Measurements from ENCODE around the gene YTHDF1.

YTHDF1 gene

DNA sequence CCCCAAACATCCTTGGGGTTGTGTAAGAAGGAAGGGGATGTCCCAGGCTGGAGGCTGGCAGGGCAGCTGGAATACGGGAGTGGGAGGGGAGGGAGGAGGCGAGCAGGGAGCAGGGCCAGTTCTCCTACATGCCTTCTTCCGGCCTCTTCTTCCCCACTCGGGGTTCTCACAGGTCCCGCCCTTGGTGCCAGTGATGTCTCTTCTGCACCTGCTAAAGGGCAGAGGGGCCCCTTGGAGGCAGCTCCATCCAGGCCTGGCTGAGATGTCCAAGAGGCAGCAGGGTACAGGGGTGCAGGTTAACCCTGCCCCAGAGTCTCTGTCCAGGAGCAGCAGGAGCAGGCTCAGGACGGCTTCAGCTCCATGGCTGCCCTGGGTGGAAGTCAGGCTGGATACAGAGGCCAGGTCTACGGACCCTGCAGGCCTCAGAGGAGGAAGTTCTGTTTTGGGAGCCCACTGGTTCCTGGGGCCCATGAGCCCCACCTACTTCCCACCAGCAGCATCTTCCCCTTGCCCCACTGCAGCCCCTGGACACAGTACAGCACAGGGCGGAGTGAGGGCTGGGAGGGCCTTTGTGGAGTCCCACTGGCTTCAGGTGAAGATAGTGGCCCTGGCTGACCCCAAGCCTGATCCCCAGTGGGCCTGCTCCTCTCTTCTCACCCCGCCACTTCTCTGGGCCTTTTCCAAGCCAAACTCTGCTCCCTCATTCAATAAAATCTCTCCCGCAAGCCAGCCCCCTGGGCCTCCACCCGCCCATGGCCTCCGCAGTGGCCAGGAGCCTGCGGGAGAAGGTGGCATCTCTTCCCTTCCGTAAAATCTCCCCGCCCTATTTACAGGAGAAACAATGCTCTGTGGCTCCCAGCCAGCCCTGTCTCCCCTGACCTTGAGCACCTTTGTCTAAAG is 60.4 kb downstream of the YTHDF1 start:
- DNase-seq = no peak

DNA sequence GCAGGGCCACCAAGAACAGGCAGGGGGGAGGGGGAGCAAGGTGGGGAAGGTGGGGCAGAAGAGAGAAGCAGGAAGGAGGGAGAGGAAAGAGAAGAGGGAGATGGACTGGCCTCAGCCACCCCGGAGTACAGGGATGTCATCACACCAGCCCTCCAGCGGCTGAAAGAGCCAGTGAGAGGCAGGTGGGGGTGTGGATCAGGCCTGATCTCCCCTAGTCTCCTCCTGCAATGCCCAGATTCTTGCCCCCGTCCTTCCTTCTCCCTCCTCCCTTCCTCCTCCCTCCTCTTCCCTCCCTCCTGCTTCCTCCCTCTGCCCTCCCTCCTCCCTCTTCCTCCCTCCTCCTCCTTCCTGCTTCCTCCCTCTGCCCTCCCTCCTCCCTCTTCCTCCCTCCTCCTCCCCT is 61.5 kb downstream of the YTHDF1 start:
- no peak for DNase-seq

DNA sequence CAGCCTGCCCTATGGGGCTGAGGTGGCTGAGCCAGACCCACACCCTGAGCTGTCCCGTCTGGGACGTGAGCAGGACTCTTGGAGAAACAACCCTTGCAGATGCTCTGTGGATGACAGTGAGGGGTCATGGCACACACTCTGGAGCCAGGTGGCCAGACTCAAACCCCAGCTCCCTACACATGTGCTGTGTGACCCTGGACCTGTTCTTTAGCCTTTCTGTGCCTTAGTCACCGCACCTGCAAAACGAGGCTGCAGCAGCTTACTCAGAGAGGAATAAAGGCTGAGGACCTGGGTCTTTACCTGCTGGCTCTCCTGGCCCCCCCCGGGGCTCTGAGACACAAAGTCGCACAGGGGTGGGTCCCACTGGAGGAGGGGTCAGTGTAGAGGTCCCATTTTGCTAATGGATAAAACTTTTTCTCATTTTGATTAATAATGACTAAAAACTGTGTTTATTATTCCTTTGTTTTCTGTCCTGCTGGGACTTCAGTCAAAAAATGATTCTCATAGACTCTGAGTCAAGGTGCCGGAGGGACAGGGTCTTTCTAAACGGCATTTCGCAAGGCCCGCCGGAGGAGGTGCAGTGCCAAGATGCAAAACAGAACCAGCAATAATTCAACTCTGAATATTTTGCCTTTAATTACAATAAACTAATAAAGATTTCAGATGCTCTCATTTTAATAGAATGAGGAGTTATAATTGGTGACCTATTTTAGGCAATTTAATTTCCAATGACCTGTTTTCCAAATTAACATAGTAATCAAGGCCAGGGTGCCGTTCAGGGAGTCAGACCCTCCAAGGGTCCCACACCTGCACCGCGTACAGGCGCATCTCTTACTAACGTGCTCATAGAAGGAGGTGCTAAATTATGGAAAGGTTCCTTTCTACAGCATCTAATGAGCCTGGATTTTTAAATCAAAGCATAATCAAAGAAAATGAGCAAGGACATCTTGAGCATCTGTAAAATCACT is 62.4 kb downstream of the YTHDF1 start:
- no peak for DNase-seq

DNA sequence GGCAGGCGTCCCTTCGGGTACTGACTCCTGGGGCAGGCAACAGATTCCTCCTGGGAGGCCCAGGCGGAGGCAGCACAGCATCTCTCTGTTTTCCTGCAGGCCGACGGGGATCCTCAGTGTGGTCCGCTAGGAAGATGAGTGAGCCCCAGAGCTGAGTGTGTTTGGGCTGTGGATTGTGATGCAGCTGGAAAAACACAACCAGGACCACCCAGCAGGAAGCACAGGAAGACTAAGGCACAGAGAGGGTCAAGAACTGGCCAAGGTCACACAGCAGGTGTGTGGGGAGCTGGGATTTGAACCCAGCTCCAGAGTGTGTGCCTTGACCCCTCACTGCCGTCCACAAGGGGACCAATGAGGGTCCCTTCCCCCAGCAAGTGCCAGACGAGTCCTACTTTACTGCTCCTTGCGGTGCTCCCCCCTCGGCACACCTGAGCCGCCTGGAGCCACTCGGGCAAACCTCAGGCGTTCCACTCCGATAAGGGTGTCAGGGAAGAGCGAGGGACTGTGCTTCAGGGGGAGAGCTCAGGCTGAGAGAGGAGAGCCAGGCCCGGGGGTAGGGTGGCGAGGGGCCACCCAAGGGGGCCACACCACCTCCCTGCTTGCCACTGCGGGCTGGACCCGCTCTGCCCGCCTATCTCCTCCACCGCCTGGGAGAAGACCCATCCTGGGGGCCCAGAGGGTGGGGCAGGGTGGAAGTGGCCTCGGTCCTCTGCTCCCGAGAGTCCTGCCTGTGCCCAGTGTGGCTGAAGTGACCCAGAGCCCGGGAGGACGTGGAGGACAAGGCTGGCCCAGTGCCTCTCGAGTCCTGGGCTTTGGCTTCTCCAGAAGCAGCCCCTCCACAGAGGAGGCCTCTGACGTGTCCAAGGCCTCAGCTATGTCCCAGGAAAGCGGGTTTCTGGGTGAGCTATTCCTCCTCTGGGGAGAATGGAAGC is 63.3 kb downstream of the YTHDF1 start:
- DNase-seq = no peak

DNA sequence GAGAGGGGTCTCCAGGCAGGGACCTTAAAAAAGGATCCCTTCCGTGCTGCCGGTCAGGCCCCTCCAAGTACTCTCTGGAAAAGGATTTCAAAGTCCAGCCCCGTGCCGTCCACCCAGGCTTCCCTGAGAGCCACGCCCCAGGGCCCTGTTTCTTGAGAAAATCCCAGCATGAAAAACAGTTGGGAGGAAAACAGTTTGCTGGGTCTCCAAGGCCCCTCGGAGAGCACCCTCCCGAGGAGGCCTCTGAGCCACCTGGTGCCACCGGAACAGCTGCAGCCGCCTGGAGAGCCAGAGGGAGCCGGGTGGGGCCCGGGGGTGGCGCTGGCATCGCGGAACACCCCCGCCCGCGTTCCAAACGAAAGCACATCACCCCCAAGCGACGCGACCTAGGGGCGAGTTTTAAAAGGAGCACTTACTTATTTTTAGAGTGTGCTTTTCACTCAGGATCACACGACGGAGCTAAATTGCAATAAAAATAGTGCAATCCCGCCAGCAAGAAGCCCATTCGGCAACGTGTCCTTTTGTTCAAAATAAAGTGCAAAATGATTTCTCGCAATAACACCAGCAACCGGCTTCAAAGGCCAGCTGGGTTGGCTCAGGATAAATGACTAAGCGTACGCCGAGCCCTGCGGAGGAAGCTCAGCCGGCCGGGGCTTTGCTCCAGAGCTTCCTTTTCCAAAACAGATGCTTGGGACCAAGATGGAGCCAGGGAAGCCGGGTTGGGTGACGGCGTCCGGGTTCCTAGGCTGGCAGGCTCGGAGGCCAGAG is 64.2 kb downstream of the YTHDF1 start:
- DNase-seq = peak; percentile 19

DNA sequence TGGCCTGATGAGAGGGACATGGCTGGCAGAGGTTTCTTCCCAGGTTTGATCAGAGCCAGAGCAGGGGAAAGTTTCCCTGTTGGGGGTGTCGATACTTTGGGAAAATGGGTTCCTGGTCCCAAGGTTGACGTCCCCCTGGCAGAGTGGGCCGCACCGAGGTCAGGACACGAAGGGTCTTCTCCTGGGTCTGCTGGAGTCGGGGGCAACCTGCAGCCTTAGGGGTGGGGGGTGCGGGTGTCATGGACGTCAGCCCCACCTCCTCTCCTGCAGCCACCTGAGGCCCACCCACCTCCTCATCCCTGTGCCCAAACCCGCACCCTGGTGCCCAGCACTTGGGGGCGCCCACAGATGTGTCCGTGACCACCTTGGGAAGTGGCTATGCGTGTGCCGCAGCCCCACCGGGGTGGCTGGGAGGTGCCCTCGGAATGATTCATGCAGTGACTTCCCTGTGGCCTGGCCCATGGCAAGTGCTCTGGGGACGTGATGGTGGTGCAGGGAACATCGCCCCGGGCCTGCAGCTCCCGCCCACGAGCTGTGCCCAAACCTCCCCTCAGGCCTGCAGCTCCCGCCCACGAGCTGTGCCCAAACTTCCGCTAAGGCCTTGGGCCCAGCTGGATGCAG is 64.9 kb downstream of the YTHDF1 start:
- no peak for DNase-seq

DNA sequence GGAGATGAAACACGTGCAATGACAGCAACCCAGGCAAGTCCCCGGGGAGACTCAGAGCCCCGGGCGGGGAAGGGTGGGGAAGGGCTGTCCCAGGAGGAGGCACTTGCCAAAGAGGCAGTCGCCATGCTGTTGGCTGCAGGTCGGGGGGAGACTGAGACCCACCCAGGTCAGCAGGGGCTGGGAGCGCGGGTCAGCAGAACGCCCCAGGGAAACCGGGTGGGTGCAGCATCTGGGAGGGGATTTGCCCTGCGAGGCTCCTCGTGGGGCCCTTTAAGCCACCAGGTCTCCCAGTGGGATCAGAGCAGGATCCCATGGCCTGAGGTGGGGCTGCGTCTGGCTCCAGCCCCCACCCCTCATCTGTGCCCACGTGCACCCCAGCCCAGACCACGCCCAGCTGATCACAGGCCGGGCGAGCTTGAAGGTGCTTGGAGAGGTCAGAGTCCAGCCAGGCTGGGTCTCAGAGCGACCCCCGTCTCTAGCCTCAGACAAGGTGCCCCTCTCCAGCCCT is 65.5 kb downstream of the YTHDF1 start:
- DNase-seq = no peak

DNA sequence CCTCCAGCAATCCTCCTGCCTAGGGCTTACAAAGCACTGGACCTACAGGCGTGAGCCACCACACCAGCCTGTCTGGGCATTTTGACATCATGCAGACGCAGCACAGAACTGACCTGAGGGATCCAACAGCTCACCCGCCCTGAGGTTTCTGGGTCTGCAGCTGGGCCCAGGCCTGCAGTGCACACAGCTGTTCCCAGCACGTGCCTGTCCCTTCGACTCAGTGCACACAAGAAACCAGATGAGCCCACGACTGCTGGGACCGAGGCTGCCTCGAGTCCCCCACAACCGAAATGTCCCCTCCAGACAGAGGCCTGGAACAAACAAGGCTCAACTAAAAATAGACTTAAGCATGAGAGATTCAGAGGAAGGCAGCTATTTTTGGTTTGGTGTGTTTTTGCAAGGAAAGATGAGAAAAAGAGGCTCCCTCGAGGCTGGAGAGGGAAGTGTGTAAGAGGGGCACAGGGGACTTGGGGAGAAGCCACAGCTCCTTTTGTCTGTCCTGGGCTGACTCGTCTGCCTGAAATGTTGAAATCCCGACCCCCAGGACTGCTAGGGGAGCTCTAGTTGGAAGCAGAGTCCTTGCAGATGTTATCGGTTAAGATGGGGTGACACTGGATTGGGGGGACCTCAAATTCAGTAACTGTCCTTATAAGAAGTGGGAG is 66.3 kb downstream of the YTHDF1 start:
- no peak for DNase-seq

DNA sequence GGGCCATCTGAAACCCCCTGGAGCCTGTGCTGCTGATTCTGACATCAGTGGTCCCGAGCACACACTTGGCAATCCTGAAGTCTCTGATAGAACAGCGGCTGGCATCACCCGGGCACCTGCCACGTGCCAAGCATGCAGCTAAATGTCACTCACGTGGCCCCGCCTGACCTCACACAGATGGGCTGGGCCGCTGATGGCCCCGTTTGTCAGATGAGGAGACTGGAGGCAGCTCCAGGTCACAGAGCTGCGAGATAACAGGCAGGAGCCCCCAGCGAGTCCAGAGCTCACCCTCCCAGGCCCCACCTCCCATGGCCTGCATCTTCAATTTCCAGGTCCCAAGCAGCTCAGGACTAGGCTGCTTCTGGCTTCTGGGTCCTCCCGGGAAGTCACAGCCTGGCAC is 67.2 kb downstream of the YTHDF1 start:
- DNase-seq = no peak

DNA sequence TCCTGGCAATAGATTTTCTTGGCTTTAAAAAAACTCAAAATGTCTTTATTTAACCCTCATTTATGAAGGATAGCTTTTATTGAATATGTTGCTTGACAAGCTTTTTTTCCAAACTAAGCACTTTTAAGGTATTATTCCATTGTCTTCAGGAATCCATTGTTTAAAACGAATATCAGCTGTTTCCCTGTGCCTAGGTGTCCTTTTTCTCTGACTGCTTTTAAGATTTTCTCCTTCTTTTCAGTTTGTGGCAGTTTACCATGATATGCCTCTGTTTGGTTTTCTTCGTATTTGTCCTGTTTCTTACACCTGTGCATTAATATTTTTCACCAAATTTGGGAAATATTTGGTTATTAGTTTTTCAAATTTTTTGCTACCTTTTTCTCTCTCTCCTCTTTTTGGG is 68.4 kb downstream of the YTHDF1 start:
- no peak for DNase-seq

All from right kidney (tissue), 1 donor.